ENCODE data around the gene LDLRAP1. TPM values are rescaled to one million over a fixed set of nuclear protein-coding genes. Genes with fewer than 3 reads are reported as not detected.
"Not testable (repeated sequence)": the region's sequence is repeated elsewhere in the genome, so short reads cannot be mapped to it uniquely, and the experiment has no call there.

Gene LDLRAP1
- total RNA-seq, 1 experiment from 2014 or later: 43.1 TPM

GRCh38 chr1:25575191-25575590 lies 31.8 kb downstream of the LDLRAP1 start:
- DNase-seq (ENCODE audit: low read depth): no peak

GRCh38 chr1:25576459-25577133 lies 33.2 kb downstream of the LDLRAP1 start:
- no peak for DNase-seq (ENCODE audit: low read depth)

- no peak for DNase-seq (ENCODE audit: low read depth)
These were observed 33.9 kb downstream of the LDLRAP1 start for GRCh38 chr1:25577134-25577920.

- DNase-seq (ENCODE audit: low read depth): no peak
These were observed 36.2 kb downstream of the LDLRAP1 start for GRCh38 chr1:25579292-25580252.

GRCh38 chr1:25580927-25581326 lies 37.5 kb downstream of the LDLRAP1 start:
- DNase-seq (ENCODE audit: low read depth): no peak

GRCh38 chr1:25581764-25582163 lies 38.4 kb downstream of the LDLRAP1 start:
- no peak for DNase-seq (ENCODE audit: low read depth)

- DNase-seq (ENCODE audit: low read depth): no peak
These were observed 40.3 kb downstream of the LDLRAP1 start for GRCh38 chr1:25583519-25584370.

- no peak for DNase-seq (ENCODE audit: low read depth)
These were observed 42.8 kb downstream of the LDLRAP1 start for GRCh38 chr1:25586181-25586588.

GRCh38 chr1:25587290-25587689 lies 43.9 kb downstream of the LDLRAP1 start:
- no peak for DNase-seq (ENCODE audit: low read depth)

GRCh38 chr1:25588224-25588623 lies 44.8 kb downstream of the LDLRAP1 start:
- DNase-seq (ENCODE audit: low read depth): not testable (repeated sequence)

- not testable (repeated sequence) for DNase-seq (ENCODE audit: low read depth)
These were observed 45.4 kb downstream of the LDLRAP1 start for GRCh38 chr1:25588786-25589185.

GRCh38 chr1:25590096-25590824 lies 46.9 kb downstream of the LDLRAP1 start:
- no peak for DNase-seq (ENCODE audit: low read depth)

GRCh38 chr1:25593861-25594260 lies 50.5 kb downstream of the LDLRAP1 start:
- no peak for DNase-seq (ENCODE audit: low read depth)

GRCh38 chr1:25594971-25595370 lies 51.6 kb downstream of the LDLRAP1 start:
- DNase-seq (ENCODE audit: low read depth): no peak

- DNase-seq (ENCODE audit: low read depth): not testable (repeated sequence)
These were observed 53.2 kb downstream of the LDLRAP1 start for GRCh38 chr1:25596641-25597040.

GRCh38 chr1:25598879-25599278 lies 55.5 kb downstream of the LDLRAP1 start:
- no peak for DNase-seq (ENCODE audit: low read depth)

GRCh38 chr1:25599969-25600610 lies 56.7 kb downstream of the LDLRAP1 start:
- DNase-seq (ENCODE audit: low read depth): no peak

GRCh38 chr1:25600971-25601699 lies 57.7 kb downstream of the LDLRAP1 start:
- DNase-seq (ENCODE audit: low read depth): not testable (repeated sequence)
